NCI-H69 (cell line): ENCODE results near the gene NRG3.
"Not testable (repeated sequence)": the region's sequence is repeated elsewhere in the genome, so short reads cannot be mapped to it uniquely, and the experiment has no call there.

Experiments
- DNase-seq: peaks from one replicate; lab custom pipeline; 2025; lab: John Stamatoyannopoulos, UW

NRG3 gene

GRCh38 chr10:82981137-82981723 is 1106.2 kb downstream of the NRG3 start:
- DNase-seq: peak; percentile 95

DNA sequence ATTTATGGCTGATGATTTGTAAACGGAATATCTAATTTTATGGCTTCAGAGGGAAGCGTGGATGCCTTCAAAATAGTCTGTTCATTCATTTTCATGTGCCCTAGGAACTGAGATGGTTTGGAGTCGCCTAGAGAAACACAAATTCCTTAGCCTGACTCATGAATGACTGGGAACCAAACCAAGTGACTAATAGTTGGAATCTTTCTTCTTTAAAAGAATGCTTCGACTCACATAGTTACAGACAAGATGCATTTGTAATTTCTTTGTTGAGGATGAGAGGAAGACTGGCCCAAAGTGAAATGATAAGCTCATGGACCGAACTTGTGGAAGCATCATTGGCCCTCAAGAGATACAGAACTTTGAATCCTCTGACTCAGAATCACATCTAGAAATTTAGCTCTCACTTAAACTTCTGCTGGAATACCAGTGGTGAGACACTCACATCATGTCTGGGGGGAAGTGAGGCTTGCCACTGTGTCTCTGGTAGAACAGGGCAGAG is 1107.2 kb downstream of the NRG3 start:
- DNase-seq: no peak

DNA sequence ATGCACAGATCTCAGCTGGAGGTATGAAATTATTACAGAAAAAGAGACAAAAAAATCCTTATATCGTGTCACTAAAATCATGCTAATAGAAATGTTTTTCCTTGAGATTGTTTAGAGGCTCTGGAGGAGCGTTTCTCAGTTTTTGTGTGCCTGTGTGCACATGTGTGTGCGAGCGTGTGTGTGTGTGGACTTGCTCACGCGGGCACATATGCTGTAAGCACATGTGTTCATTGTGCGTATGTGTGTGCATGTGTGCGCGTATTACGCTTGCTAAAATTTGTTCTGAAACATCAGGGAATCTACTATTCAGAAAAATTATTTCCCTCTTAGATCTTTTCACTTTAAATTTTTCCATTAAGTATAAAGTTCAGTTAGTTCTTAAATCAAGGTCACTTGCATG is 1111.2 kb downstream of the NRG3 start:
- DNase-seq: no peak

GRCh38 chr10:83006479-83006878 is 1131.5 kb downstream of the NRG3 start:
- DNase-seq: not testable (repeated sequence)

GRCh38 chr10:83007510-83007909 is 1132.5 kb downstream of the NRG3 start:
- DNase-seq: no peak

- no peak for DNase-seq
Measured at GRCh38 chr10:83012866-83013265, 1137.9 kb downstream of the NRG3 start.

DNA sequence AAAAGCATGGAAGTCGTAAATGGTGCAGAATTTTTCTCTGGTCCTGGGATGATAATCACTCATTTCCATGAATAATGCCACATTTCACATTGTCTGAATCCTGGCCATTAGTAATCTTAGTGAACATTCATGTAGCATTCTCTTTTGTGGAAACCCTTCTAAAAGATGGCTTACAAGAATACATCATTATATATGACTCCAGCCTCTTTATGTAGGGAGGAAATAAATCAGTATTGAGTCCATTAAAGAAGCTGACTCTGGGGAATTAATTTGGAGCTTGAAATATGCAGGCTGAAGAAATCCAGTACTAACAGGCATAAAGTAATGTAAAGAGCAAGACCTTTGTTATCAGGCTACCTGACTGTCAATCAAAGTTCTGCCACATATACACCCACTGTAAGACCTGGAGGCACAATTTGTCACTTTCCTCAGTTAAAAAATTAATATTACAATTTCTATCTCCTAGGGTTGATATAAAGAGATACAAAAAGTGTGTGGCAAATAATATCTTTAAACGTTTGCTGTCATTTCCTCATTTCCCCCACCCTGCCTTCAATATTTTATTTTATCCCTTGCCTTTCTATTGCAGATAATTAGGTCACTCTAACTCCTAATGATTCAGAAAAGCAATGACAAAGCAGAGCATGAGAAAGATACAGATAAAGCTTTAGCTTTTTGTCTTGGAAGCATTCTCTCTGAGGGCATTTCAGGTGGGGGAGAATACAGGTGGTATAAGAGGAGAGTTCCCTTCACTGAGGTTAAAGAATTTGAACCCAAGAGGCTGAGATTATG is 1142.3 kb downstream of the NRG3 start:
- no peak for DNase-seq

GRCh38 chr10:83023662-83024061 is 1148.7 kb downstream of the NRG3 start:
- DNase-seq: peak; percentile 13
